ENCODE data around the gene NFATC2IP. TPM values are rescaled to one million over a fixed set of nuclear protein-coding genes. Genes with fewer than 3 reads are reported as not detected.
A peak's percentile ranks its signal among the peaks of the same experiment; 100 is the strongest.

Gene NFATC2IP
- total RNA-seq (2022) = 50.6 and 58.2 TPM in 2 replicates
- percentile 80 among the genes with signal in this experiment for Bru-seq, nascent RNA
- percentile 90 among the genes with signal in this experiment for BruChase-seq, experiment 1, labeled RNA remaining after a 2-hour chase
- percentile 88 among the genes with signal in this experiment for BruChase-seq, experiment 2, labeled RNA remaining after a 6-hour chase
- long read RNA-seq, full-length matches to known transcripts = 25 of 41 reads
- long read RNA-seq, partial matches to known transcripts = 4 of 41 reads
- long read RNA-seq, other reads (novel, unspliced or antisense) = 12 of 41 reads

GRCh38 chr16:28950648-28951409 is at the start of gene NFATC2IP:
TSS of gene NFATC2IP (plus strand) at chr16:28950937. CDS start at chr16:28951012, 75 bp downstream.
- BruUV-seq (replicated peaks) = no TSS peak

GRCh38 chr16:28901862-28902261 is 48.9 kb upstream of the NFATC2IP start:
- no peak overlapping the region for H3K4me3 Mint-ChIP-seq (ENCODE audit: unreplicated experiment)
- BruUV-seq (replicated peaks) = no TSS peak
- no peak overlapping the region for H3K27ac Mint-ChIP-seq (ENCODE audit: unreplicated experiment)
- Histone ChIP-seq H3K27me3 (replicated peaks; ENCODE audit: control insufficient read depth, insufficient read depth, low read length) (no peaks in the 10 kb centered on the region), H3K36me3 (ENCODE audit: control insufficient read depth, insufficient read depth, low read length) (no peaks in the 10 kb centered on the region), H3K4me3 (ENCODE audit: low read depth, low read length) (no peak overlapping the region), H3K4me1 (no peaks in the 10 kb centered on the region), H3K9me3 (no peaks in the 10 kb centered on the region)
- ChIA-PET CTCF (no interaction called here), POLR2A (no interaction called here)
- no peak for TF ChIP-seq CTCF (IDR thresholded peaks at IDR 0.05; ENCODE audit: insufficient read depth in 1 of 2, low read depth in 1 of 2, low read length in 1 of 2, severe bottlenecking in 1 of 2, unreplicated experiment in 1 of 2)
- DNase-seq = no peak
- H3K9me3 Mint-ChIP-seq (ENCODE audit: unreplicated experiment) = no peaks in the 10 kb centered on the region
- no peaks in the 10 kb centered on the region for H3K4me1 Mint-ChIP-seq (ENCODE audit: low read depth, unreplicated experiment)
- intact Hi-C loops (cut with micrococcal nuclease; ENCODE audit: unreplicated experiment) = no loop called here
- H3K27me3 Mint-ChIP-seq (ENCODE audit: insufficient read depth, unreplicated experiment) = no peaks in the 10 kb centered on the region
- no peaks in the 10 kb centered on the region for H3K36me3 Mint-ChIP-seq (ENCODE audit: insufficient read depth, unreplicated experiment)

More at GRCh38 chr16:28950648-28951409, at the start of gene NFATC2IP:
- H3K27ac Mint-ChIP-seq (ENCODE audit: unreplicated experiment) = peak within 1 kb of the TSS; percentile 92
- DNase-seq = peak; percentile 98 to 100
- Histone ChIP-seq H3K4me1 (no peaks in the 10 kb centered on the region), H3K9me3 (no peaks in the 10 kb centered on the region), H3K36me3 (ENCODE audit: control insufficient read depth, insufficient read depth, low read length) (peaks cover under 1% of the 10 kb centered on the region; the same call in 1 of the 2 replicates), H3K4me3 (ENCODE audit: low read depth, low read length) (peak within 1 kb of the TSS; percentile 91), H3K27me3 (replicated peaks; ENCODE audit: control insufficient read depth, insufficient read depth, low read length) (no peaks in the 10 kb centered on the region)
- H3K4me1 Mint-ChIP-seq (ENCODE audit: low read depth, unreplicated experiment) = peaks cover 9% of the 10 kb centered on the region
- intact Hi-C loops (cut with micrococcal nuclease; ENCODE audit: unreplicated experiment) = loop anchor here (1.0 kb wide), 1 partner anchor 27 kb away; no protein-coding TSS in a partner anchor
- no peaks in the 10 kb centered on the region for H3K27me3 Mint-ChIP-seq (ENCODE audit: insufficient read depth, unreplicated experiment)
- TF ChIP-seq CTCF (IDR thresholded peaks at IDR 0.05; ENCODE audit: insufficient read depth in 1 of 2, low read depth in 1 of 2, low read length in 1 of 2, severe bottlenecking in 1 of 2, unreplicated experiment in 1 of 2) = no peak
- ChIA-PET POLR2A (interaction anchor here (0.5 to 1.0 kb wide), 6 partner anchors 23 to 129 kb away, joined by 3 to 7 read pairs (median 4); partner anchors contain the start of genes ATXN2L and SH2B1), CTCF (interaction anchor here (0.6 kb wide), 1 partner anchor 23 kb away, joined by 4 read pairs; no protein-coding TSS in a partner anchor)
- H3K9me3 Mint-ChIP-seq (ENCODE audit: unreplicated experiment) = no peaks in the 10 kb centered on the region
- peaks cover 36% of the 10 kb centered on the region for H3K36me3 Mint-ChIP-seq (ENCODE audit: insufficient read depth, unreplicated experiment)
- peak within 1 kb of the TSS; percentile 88 for H3K4me3 Mint-ChIP-seq (ENCODE audit: unreplicated experiment)

GRCh38 chr16:28902909-28903308 is 47.8 kb upstream of the NFATC2IP start:
- Mint-ChIP-seq H3K36me3 (ENCODE audit: insufficient read depth, unreplicated experiment) (no peaks in the 10 kb centered on the region), H3K9me3 (ENCODE audit: unreplicated experiment) (no peaks in the 10 kb centered on the region), H3K4me1 (ENCODE audit: low read depth, unreplicated experiment) (no peaks in the 10 kb centered on the region), H3K27ac (ENCODE audit: unreplicated experiment) (no peak overlapping the region), H3K27me3 (ENCODE audit: insufficient read depth, unreplicated experiment) (no peaks in the 10 kb centered on the region), H3K4me3 (ENCODE audit: unreplicated experiment) (no peak overlapping the region)
- Histone ChIP-seq H3K9me3 (no peaks in the 10 kb centered on the region), H3K4me1 (no peaks in the 10 kb centered on the region), H3K4me3 (ENCODE audit: low read depth, low read length) (no peak overlapping the region), H3K27me3 (replicated peaks; ENCODE audit: control insufficient read depth, insufficient read depth, low read length) (no peaks in the 10 kb centered on the region), H3K36me3 (ENCODE audit: control insufficient read depth, insufficient read depth, low read length) (no peaks in the 10 kb centered on the region)
- CTCF ChIA-PET = no interaction called here
- POLR2A ChIA-PET = no interaction called here
- no peak for DNase-seq
- BruUV-seq (replicated peaks) = no TSS peak
- intact Hi-C loops (cut with micrococcal nuclease; ENCODE audit: unreplicated experiment) = no loop called here
- TF ChIP-seq CTCF (IDR thresholded peaks at IDR 0.05; ENCODE audit: insufficient read depth in 1 of 2, low read depth in 1 of 2, low read length in 1 of 2, severe bottlenecking in 1 of 2, unreplicated experiment in 1 of 2) = no peak
